Epithelial cell of esophagus (primary cell): Measurements from ENCODE around the gene MT3.

ENCODE experiments used
- DNase-seq: peaks from one replicate; pipeline ENCODE4 v3.0.0; 2010; ENCODE audit warnings: low read depth
- H3K4me3 ChIP-seq: 2 replicates; pipeline ENCODE4 v1.5.1; 2011; ENCODE audit warnings: mild to moderate bottlenecking, low read length, control low read depth
- TF ChIP-seq, protein P1 (sequence below): IDR thresholded peaks from 2 replicates; pipeline ENCODE4 v1.5.1; 2011; ENCODE audit warnings: low read depth, mild to moderate bottlenecking, low read length, control low read depth, inconsistent platforms; ENCODE audit not compliant: insufficient read depth; ENCODE audit errors: missing control alignments

The MT3 gene

DNA sequence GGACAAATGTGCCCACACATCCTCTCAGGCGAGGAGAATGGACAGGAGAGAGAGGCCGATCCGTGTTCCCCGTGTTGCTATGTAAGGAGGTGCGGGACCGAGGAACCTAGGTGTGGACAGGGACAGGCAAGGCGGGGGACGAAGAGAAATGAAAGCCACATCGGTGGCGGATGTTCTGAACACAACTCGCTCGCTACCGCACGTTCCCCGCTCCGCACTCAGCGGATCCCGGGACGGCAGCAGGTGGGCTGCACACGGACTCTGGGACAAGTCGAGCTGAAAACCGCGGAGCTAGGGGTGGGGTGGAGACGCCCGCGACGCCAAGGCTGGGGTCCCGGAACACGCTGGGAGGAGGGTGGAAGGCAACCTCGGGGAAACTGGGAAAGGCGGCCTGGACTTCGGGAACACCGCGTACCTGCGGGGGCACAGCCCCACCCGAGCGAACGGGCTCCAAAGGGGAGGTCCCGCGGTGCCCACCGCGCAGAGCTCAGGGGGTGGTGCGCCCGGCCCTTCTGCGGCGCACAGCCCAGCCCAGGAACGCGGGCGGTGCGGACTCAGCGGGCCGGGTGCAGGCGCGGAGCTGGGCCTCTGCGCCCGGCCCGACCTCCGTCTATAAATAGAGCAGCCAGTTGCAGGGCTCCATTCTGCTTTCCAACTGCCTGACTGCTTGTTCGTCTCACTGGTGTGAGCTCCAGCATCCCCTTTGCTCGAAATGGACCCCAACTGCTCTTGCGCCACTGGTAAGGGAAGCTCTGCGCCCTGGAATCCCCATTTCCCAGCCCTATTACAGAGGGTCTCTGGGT is 36.0 kb downstream of the MT3 start, which contains the start of gene MT1E:
TSS of gene MT1E (plus strand) at position 642 of the 803 bp plus-strand sequence. CDS start at position 713, 71 bp downstream.
- TF ChIP-seq, protein P1, sequence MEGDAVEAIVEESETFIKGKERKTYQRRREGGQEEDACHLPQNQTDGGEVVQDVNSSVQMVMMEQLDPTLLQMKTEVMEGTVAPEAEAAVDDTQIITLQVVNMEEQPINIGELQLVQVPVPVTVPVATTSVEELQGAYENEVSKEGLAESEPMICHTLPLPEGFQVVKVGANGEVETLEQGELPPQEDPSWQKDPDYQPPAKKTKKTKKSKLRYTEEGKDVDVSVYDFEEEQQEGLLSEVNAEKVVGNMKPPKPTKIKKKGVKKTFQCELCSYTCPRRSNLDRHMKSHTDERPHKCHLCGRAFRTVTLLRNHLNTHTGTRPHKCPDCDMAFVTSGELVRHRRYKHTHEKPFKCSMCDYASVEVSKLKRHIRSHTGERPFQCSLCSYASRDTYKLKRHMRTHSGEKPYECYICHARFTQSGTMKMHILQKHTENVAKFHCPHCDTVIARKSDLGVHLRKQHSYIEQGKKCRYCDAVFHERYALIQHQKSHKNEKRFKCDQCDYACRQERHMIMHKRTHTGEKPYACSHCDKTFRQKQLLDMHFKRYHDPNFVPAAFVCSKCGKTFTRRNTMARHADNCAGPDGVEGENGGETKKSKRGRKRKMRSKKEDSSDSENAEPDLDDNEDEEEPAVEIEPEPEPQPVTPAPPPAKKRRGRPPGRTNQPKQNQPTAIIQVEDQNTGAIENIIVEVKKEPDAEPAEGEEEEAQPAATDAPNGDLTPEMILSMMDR = no peak
- peak; percentile 83 for DNase-seq
- peak within 1 kb of the TSS; percentile 87 for H3K4me3 ChIP-seq

DNA sequence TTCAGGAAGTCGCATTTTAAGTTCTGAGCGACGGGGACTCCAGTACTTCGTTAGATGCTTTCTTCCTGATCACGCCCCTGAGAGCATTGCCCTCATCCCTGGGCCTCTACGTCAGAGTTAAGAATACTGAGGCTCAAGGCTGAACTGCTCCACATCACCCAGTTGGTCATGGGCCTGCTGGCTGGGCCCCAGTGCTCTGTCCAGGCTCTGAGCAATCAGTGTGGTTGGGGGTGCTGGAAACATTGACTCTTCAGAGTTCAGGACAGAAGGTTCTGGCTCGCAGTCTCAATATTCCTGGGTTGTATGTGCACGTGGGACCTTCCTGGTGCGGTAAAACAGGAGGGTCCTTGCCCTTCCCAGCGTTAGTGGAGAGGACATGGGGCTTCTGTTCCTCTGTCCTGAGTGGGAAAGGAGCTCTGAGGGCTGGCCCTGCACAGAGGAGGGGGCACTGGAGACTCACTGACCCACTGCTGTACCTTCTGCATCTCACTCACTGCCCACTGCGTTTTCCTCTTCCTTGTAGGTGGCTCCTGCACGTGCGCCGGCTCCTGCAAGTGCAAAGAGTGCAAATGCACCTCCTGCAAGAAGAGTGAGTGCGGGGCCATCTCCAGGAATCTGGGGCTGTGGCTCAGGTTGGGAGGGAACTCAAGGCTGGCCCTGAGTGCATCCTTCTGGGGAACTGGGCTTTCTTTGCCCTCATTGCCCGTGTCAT is 36.8 kb downstream of the MT3 start:
- peak overlapping the region; percentile 87 for H3K4me3 ChIP-seq
- peak; percentile 31 for DNase-seq
- TF ChIP-seq, protein P1 = no peak

DNA sequence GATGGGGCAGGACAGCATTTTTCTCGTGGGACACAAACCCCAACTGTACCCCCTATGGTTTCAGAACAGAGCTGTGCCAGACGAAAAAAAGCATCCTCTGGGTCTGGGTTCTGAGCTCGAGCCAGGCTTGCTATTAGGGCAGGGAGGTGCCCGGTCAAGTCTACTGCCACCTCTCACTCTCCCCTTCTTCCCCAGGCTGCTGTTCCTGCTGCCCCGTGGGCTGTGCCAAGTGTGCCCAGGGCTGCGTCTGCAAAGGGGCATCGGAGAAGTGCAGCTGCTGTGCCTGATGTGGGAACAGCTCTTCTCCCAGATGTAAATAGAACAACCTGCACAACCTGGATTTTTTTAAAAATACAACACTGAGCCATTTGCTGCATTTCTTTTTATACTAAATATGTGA is 37.4 kb downstream of the MT3 start:
- peak overlapping the region; percentile 87 for H3K4me3 ChIP-seq
- DNase-seq = no peak
- TF ChIP-seq, protein P1 = no peak

DNA sequence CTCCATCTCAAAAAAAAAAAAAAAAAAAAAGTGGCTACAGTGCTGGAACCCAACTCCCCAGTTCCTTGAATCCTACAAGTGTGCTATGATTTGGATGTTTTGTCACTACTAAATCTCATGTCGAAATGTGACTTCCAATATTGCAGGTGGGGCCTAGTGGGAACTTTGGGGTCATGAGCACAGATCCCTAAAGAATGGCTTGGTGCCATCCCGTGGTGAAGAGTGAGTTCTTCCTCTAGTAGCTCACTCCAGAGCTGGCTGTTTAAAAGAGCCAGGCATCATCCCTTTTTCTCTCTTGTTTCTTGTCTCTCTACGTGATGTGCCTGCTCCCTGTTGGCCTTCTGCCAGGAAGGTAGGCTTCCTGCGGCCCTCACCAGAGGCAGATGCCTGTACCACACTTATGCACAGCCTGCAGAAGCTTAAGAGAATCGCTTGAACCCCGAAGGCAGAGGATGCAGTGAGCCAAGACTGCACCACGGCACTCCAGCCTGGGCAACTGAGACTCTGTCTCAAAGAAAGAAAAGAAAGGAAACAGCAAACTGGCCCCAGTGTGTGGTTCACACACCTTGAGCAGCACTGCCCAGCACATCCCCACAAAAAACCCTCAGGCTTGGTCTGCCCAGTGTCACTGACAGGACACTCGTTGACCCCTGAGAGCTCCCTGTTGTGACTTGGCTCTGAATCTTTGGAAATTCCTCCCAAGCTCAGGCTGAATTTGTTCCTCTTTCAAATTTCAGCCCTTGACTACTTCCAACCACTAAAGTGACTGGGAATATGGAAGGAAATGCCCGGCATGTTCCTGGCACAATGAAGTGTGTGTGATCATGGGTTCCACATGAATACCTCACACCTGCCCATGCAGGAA is 39.4 kb downstream of the MT3 start:
- TF ChIP-seq, protein P1 = no peak

DNA sequence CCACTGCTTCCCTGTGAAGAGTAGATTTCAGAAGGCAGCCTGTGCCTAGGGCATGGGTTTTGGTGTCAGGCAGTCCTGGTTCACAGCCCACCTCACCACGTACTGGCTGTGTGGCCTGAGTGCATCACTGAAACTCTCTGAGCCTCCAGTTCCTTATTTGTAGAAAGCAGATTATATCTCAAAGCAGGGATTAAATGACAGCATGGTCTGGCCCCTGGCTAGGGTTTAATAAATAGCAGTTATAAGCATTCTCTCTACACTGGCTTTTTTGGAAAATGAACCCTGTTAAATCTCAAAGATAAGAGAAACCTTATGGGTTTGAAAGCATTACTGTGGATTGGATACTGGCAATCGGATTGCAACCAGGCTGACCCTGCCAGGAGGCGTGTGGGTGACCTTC is 40.2 kb downstream of the MT3 start:
- TF ChIP-seq, protein P1 = no peak

More for the DNA sequence above, 39.4 kb downstream of the MT3 start:
- DNase-seq = peak; percentile 36
- H3K4me3 ChIP-seq = no peak overlapping the region

DNA sequence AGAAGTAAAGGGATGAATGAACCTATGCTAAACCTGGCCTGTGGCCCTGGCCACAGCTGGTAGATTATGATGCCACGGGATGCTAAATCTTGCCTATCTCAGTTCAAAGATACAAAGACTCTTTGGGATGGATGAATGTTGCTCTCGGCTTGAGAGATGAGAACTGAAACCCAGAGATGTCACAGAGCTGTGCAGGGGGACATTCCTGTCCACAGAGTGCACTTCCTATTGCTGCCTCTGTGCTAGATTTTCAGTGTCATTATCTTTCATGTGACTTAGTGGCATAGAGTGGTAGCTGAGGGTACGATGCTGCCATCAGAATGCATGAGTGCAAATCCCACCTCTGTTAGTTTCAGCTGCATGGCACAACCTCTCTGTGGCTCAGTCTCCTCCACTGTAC is 40.8 kb downstream of the MT3 start:
- TF ChIP-seq, protein P1 = no peak
- H3K4me3 ChIP-seq = no peak overlapping the region
- no peak for DNase-seq

More for the DNA sequence above, 40.2 kb downstream of the MT3 start:
- H3K4me3 ChIP-seq = no peak overlapping the region
- DNase-seq = no peak
